Breast epithelium (tissue), 3 donors: ENCODE measurements around the gene TENM4.

Experiments used
- CTCF ChIP-seq, 3 donors: fragments of 450-650 bp; IDR thresholded peaks; one replicate each; pipeline ENCODE4 v1.5.1; 2016 to 2017; ENCODE audit warnings: antibody characterized with exemption in 3 of 3, mild to moderate bottlenecking in 3 of 3, moderate library complexity in 3 of 3
- POLR2AphosphoS5 ChIP-seq, 3 donors: sonication (generic); formaldehyde crosslinking; IDR thresholded peaks; one replicate each; pipeline ENCODE4 v1.6.1; 2017; ENCODE audit warnings: antibody characterized with exemption in 3 of 3

GRCh38 chr11:79084382-79084781 is 356.4 kb downstream of the TENM4 start:
- TF ChIP-seq CTCF (IDR thresholded peaks at IDR 0.05): no peak
- TF ChIP-seq POLR2AphosphoS5 (IDR thresholded peaks at IDR 0.05): no peak
